Cardiac muscle cell (in vitro differentiated cells and primary cell): ENCODE data around the gene PCDH1. TPM values are rescaled to one million over a fixed set of nuclear protein-coding genes. Genes with fewer than 3 reads are reported as not detected.

Experiments
- DNase-seq, 2 donors: peaks; one replicate each; pipeline versions ENCODE4 v3.0.0 to v3.0.0-alpha.2; 2010 to 2017; ENCODE audit warnings: low read depth in 1 of 2, low spot score in 1 of 2
- H3K27ac ChIP-seq: fragments of 200-600 bp; sonication (generic); 2 replicates; pipeline ENCODE4 v1.5.1; 2016
- H3K27me3 ChIP-seq: fragments of 200-600 bp; sonication (generic); 2 replicates; pipeline ENCODE4 v1.6.0; 2016; ENCODE audit warnings: control low read depth
- H3K36me3 ChIP-seq: fragments of 200-600 bp; sonication (generic); 2 replicates; pipeline ENCODE4 v1.5.1; 2016; ENCODE audit warnings: control low read depth
- H3K4me1 ChIP-seq: fragments of 200-600 bp; sonication (generic); 2 replicates; pipeline ENCODE4 v1.8.1; 2017; ENCODE audit warnings: low read depth, mild to moderate bottlenecking, mixed run types
- H3K4me3 ChIP-seq: fragments of 200-600 bp; sonication (generic); 2 replicates; pipeline ENCODE4 v1.5.1; 2016; ENCODE audit warnings: mild to moderate bottlenecking
- H3K9me3 ChIP-seq: fragments of 200-600 bp; sonication (generic); 2 replicates; pipeline ENCODE4 v1.5.1; 2017; ENCODE audit warnings: low read depth, mild to moderate bottlenecking, control low read depth
- CTCF ChIP-seq: IDR thresholded peaks from 2 replicates; pipeline ENCODE4 v1.5.1; 2012; ENCODE audit warnings: low read depth, mild to moderate bottlenecking, low read length
- polyA plus RNA-seq: library from polyadenylated mRNA; unstranded; fragments of >200 nt; fragmentation: Nextera tagmentation; extraction: Ambion mirVana; gene quantifications from 2 replicates; pipeline ENCODE4 v1.2.1, GENCODE V29; 2016
- total RNA-seq: library from RNA; depleted of rRNA; stranded (reverse); fragments of >200 nt; gene quantifications from 2 replicates; pipeline ENCODE4 v1.2.3, GENCODE V29; 2016

Gene PCDH1
- total and polyA plus RNA-seq, 2 experiments from 2014 or later, result 0.63 to 0.77 TPM

- Histone ChIP-seq H3K4me1 (no peaks in the 10 kb centered on the region), H3K4me3 (no peak overlapping the region), H3K27me3 (peaks cover 28% of the 10 kb centered on the region), H3K36me3 (no peaks in the 10 kb centered on the region), H3K9me3 (no peaks in the 10 kb centered on the region), H3K27ac (no peak overlapping the region)
- no peak for DNase-seq
- TF ChIP-seq CTCF, result no peak
Measured at GRCh38 chr5:141870871-141871270, 7.3 kb downstream of the PCDH1 start.

- Histone ChIP-seq H3K4me3 (no peak overlapping the region), H3K9me3 (no peaks in the 10 kb centered on the region), H3K36me3 (no peaks in the 10 kb centered on the region), H3K4me1 (no peaks in the 10 kb centered on the region), H3K27me3 (peaks cover 21% of the 10 kb centered on the region), H3K27ac (no peak overlapping the region)
- TF ChIP-seq CTCF, result no peak
- no peak for DNase-seq
Measured at GRCh38 chr5:141870228-141870627, 8.0 kb downstream of the PCDH1 start.

- Histone ChIP-seq H3K4me3 (no peak overlapping the region), H3K4me1 (no peaks in the 10 kb centered on the region), H3K27me3 (peaks cover 14% of the 10 kb centered on the region), H3K27ac (no peak overlapping the region), H3K36me3 (no peaks in the 10 kb centered on the region), H3K9me3 (no peaks in the 10 kb centered on the region)
- DNase-seq, result no peak
- TF ChIP-seq CTCF, result no peak
Measured at GRCh38 chr5:141869514-141869913, 8.7 kb downstream of the PCDH1 start.

GRCh38 chr5:141869040-141869439, 9.2 kb downstream of the PCDH1 start:
- Histone ChIP-seq H3K27ac (no peak overlapping the region), H3K4me1 (no peaks in the 10 kb centered on the region), H3K9me3 (no peaks in the 10 kb centered on the region), H3K27me3 (peaks cover 9% of the 10 kb centered on the region), H3K36me3 (no peaks in the 10 kb centered on the region), H3K4me3 (no peak overlapping the region)
- TF ChIP-seq CTCF, result no peak
- DNase-seq, result no peak

GRCh38 chr5:141868541-141868940, 9.7 kb downstream of the PCDH1 start:
- Histone ChIP-seq H3K36me3 (no peaks in the 10 kb centered on the region), H3K4me1 (no peaks in the 10 kb centered on the region), H3K27ac (no peak overlapping the region), H3K9me3 (no peaks in the 10 kb centered on the region), H3K4me3 (no peak overlapping the region), H3K27me3 (peaks cover 4% of the 10 kb centered on the region)
- DNase-seq, result no peak
- no peak for TF ChIP-seq CTCF

GRCh38 chr5:141867651-141868050, 10.6 kb downstream of the PCDH1 start:
- Histone ChIP-seq H3K36me3 (no peaks in the 10 kb centered on the region), H3K4me3 (no peak overlapping the region), H3K4me1 (no peaks in the 10 kb centered on the region), H3K27ac (no peak overlapping the region), H3K27me3 (peaks cover 4% of the 10 kb centered on the region), H3K9me3 (no peaks in the 10 kb centered on the region)
- no peak for TF ChIP-seq CTCF
- DNase-seq, result no peak
